Hematopoietic multipotent progenitor cell (in vitro differentiated cells): ENCODE measurements around the gene ADM2. TPM values are rescaled to one million over a fixed set of nuclear protein-coding genes. Genes with fewer than 3 reads are reported as not detected.

Experiments used
- DNase-seq, 3 donors: peaks; one replicate each; pipeline ENCODE4 v3.0.0-alpha.2; 2011 to 2015; ENCODE audit warnings: low read depth in 2 of 3, low spot score in 2 of 3
- total RNA-seq: library from RNA; depleted of rRNA; stranded (reverse); fragments of >200 nt; gene quantifications from one replicate; pipeline ENCODE4 v1.2.3, GENCODE V29; 2012

Gene ADM2
- total RNA-seq, 1 donor: 0.54 TPM

GRCh38 chr22:50523806-50524675 is 42.7 kb downstream of the ADM2 start:
- DNase-seq: no peak

DNA sequence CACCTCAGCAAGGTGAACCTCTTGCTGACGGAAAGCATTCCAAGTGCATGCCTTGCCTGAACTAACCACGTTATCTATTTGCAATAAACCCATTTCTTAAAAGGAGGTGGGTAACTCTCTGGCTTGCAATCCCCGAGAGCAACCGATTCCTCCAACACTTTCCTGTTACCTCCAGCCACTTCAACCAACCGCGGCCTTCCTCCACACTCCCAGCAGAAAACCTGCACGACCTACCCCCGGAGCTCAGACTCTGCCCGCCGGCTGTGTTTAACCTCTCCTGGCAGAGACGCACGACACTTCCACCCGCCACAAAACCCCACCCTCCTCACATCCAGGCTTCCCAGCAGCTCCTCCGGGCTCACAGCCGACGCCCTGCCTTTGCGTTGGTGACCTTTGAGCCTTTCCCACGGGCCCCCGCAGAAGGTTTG is 43.3 kb downstream of the ADM2 start:
- peak in 1 of 3 donors; percentile 8 for DNase-seq

GRCh38 chr22:50525104-50525857 is 43.9 kb downstream of the ADM2 start, which contains the start of gene SCO2:
TSS of gene SCO2 (minus strand) at chr22:50525598. CDS start at chr22:50524411, 1,187 bp downstream.
- peak; percentile 96 to 99 (median 98) for DNase-seq

DNA sequence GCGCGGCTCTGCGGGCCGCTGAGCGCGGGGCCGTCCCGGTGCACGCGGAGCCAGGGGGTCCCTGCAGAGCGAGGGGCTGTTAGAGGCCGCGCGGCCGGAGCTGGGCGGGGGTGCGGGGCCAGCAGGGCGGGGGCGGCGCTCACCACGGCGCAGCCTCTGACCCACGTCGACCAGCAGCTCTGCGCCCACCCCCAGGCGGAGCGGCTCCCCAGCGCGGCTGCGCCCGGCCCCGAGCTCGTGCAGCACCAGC is 44.4 kb downstream of the ADM2 start:
- no peak for DNase-seq

DNA sequence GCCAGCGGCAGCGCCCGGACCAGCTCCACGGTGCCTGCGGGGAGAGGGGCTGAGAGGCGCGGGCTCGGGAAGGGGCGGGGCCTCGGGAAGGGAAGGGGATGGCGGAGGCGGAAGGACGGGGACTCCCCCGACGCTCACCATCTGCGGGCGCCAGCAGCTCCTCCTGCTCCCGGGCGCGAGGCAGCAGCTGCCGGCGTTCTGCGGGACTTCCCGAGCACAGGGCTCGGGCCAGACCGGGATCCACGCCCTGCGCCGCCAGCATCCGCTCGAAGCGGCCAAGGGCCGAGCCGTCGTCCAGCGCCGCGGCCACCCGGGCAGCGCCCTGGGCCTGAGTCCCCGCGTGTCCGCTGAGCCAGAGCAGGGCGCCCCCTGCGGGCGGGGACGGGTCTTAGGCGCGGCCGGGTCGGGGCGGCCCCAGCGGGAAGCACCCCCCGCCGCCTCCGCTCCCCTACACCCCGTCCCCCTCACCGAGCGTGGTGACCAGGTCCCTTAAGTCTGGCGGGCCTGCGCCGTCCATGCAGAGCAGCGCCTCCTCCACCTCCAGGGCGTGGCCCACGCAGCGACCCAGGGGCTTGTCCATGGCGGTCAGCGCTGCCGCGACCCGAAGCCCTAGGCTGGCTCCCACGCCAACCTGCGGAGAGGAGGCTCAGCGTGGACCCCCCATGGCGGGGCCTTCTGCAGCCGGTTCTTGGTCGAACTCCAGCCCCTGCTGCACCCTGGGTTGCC is 44.9 kb downstream of the ADM2 start:
- DNase-seq: peak; percentile 76 to 89 (median 88)

DNA sequence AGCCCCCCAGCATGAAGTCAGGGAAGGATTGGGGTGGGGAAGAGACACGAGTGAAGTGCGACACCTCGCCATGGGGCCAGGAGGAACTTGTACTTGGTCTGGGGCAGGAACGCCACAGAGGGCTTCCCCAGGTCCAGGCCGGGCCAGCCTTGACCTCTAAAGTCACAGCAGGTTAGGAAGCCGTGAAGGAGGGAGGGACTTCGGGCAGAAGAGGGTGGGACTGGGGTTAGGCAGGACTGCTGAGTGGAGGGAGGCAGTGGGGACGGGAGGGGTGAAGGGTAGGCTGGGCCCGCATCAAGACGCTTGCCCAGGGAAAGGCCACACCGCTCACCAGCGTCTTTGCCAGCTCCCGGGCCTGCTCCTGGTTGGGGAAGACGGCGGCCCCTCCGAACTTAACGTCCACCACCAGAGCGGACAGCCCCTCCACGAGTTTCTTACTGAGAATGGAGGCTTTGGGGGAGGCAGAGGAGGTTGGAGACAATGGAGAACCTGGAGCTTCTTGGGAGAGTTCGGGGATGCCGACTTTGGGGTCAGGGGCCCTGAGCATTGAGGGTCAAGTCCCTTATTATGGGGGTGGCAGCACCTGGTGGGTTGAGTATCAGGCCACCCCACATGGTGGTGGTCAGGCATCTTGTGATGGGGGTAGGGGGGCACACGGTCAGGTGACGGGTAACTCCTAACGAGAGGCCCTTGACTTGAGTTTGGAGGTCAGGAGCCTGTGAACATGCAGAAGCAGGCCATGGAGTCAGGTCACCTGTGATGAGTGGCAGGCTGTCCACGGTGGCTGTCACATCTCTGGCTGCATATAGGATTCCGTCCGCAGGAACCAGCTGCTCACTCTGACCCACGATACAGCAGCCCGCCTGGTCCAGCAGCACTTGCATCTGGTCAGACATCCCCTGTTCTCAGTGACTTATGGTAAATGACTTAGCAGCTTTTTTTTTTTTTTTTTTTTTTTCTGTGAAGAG is 45.8 kb downstream of the ADM2 start:
- DNase-seq: peak in 1 of 3 donors; percentile 26

DNA sequence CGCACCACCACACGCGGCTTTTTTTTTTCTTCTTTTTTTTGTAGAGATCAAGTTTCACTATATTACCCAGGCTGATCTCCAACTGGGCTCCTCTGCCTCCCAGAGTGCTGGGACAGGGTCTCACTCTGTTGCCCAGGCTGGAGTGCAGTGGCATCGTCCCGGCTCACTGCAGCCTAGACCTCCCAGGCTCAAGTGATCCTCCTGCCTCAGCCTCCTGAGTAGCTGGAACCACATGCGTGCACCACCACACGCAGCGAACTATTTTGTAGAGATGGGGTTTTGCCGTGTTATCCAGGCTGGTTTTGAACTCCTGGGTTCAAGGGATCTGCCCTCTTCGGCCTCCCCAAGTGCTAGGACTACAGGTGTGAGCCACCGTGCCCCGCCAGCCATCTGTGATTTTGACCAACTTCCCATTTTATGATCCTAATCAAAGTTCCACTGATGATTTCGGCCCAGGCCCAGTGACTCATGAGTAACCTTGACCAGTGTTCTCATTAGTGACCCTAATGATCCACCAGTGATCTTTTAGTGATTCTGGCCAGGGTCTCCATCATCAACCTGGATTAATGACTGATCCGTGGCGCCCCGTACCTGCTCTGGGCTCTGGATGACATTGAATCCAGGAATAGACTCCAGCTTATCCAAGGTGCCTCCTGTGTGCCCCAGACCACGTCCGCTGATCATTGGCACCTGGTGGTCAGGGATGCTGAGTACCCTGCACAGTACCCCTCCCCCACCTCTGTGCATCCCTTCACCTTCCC is 46.8 kb downstream of the ADM2 start:
- DNase-seq: no peak

DNA sequence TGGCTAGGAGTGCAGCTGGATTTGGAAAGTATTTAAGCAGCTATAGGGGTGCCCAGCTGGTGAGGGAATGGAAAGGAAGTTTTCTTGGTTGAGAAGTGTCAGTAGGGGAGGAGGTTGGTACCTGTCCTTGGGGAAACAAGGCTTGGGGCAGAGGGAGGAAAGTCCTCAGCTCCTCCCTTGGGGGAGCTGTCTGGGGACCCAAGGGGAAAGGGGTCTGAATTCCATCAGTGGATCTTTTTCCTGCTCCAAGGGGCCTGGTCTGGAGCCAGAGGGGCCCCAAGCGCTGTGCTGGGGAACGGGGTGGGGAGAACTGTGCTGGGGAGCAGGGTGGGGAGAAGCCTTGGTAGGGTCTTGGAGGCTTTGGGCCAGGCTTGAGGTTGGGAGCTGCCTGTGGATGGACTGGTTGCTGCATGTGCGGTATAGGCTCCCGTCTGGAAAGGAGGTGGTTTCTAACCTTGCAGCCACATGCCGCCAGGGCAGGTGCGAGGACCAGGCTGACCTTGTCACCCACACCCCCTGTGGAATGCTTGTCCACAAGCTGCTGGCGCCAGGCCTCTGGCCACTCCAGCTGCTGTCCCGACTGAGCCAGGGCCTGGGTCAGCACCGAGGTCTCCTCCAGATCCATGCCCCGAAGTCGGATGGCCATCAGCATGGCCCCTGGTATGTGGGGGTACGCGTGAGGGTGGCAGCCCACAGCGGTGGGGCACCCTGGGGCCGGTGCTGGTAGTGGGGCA is 47.5 kb downstream of the ADM2 start:
- no peak for DNase-seq

DNA sequence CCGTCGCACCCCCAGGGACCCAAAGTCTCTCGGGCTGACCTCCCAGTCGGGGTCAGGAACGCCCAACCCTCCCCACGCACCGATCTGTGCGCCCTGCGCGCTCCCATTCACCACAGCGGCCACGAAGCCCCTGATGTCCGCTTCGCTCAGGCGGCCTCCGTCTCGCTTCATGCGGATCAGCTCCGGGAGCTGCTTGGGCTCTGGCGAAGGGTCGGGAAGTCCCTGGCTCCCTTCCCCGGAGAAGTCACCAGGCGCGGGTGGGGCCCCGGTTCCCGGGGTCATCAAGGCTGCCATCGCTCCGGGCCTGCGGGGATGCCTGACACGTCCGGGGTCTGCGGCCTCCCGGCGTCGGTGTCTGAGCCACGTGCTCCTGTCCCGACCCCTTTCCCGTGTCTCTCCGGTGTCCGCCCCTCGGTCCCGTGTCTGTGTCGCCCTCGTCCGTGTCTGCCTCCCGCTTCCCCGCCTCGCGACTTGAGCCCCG is 48.1 kb downstream of the ADM2 start:
- DNase-seq: no peak

DNA sequence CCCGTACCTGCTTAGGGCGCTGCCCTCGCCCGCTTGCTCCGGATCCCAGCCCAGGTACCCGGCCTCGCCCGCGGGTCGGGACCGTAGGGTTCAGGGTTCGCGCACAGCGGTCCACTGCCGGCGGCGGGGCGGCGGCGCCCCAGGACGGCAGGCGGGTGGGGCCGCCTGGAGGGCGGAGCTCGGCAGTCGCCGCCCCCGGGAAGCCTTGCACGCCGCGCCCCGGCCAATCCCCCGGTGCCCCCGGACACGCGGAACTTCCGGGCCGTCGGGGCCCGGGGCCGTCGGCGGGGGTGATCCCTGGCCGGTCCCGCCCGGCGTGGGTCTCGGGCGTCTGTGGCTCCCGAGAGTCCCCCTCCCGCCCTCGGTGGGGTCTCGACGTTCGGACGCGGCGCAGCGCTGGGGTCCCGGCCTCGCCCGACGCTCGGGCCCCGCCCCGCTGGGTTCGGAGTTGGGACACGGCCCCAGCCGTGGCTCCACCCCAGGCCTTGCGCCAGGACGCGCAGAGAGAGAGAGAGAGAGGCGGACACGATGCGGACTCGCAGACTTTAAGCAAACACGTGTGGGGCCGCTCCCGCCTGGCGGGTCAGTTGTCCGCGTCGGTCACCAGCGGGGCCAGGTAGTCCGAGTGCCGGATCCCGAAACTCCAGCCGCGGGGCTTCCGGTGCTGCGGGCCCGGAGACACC is 48.7 kb downstream of the ADM2 start, which contains the start of gene TYMP:
Gene TYMP (minus strand): TSS at position 116 of the 683 bp plus-strand sequence. CDS start 303 bp downstream, outside the sequence.
- DNase-seq: peak in 2 of 3 donors; percentile 42 to 48

GRCh38 chr22:50530580-50530876 is 49.2 kb downstream of the ADM2 start:
- no peak for DNase-seq

DNA sequence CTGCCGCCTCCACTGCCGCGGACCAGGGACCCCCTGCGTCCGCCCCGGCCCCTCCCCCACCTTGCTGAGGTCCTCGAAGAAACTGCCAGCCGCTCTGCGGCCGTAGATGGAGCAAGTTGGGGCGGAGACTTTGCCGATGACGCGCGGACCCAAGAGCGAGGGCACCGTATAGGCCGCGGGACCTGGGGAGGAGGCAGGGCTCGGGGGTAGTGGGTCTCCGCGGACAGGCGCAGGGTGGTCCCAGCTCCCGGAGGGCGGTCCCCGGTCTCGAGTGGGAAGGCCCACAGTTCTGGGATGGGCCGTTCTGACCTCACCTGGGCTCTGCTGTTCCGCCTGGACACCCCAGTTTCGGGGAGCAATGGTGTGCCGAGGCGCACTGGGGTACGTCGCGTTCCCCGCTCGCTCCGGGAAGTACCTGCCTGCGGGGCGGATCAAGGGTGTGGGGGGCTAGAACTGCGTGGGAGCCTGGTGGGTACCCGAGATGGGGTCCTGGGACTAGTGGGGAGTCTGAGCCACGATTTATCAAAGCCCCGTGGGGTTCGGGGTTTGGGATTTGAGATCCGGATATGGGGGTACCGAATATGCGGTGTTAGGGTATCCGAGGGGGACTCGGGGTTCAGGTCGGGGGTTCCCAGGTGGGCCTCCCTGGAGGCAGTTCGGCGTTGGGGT is 49.7 kb downstream of the ADM2 start:
- peak in 2 of 3 donors; percentile 79 to 87 for DNase-seq

GRCh38 chr22:50531546-50531961 is 50.2 kb downstream of the ADM2 start:
- peak in 2 of 3 donors; percentile 52 to 57 for DNase-seq

GRCh38 chr22:50531962-50532674 is 50.8 kb downstream of the ADM2 start:
- no peak for DNase-seq

DNA sequence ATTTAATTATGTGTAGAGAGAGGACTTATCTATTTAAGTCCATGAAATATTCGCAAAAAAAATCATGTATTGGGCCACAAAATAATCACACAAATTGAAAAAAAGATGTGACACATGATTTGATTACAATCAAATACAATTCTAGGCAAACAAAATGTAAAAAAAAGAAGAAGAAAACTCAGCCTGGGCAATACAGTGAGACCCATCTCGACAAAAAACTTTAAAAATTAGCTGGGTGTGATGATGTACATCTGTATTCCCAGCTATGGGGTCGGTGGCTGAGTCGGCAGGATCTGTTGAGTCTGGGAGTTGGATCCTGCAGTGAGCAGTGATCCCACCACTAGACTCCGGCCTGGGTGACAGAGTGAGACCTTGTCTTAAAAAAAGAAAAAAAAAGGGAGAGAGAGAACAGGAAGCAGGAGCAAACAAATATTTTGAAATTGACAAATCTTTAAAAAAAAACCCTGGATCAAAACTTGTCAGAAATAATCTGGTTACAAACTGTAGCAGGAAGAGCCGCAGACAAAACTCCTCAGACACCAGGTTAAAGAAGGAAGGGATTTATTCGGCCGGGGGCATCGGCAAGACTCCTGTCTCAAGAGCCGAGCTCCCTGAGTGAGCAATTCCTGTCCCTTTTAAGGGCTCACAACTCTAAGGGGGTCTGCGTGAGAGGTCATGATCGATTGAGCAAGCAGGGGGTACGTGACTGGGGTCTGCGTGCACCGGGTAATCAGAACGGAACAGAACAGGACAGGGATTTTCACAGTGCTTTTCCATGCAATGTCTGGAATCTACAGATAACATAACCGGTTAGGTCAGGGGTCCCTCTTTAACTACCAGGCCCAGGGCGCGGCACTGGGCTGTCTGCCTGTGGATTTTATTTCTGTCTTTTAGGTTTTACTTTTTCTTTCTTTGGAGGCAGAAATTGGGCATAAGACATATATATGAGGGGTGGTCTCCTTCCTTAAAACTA is 51.8 kb downstream of the ADM2 start:
- DNase-seq: no peak
